Vagina (tissue), 2 donors: ENCODE measurements around the gene TBCD.

ENCODE experiments used
- CTCF ChIP-seq, 3 experiments: fragments of 450-650 bp in 2 of 3; fragments of 200-600 bp in 1 of 3; sonication (generic) in 1 of 3; IDR thresholded peaks; one replicate each; pipeline ENCODE4 v1.5.1; 2017 to 2019; ENCODE audit warnings: antibody characterized with exemption in 3 of 3, mild to moderate bottlenecking in 2 of 3, moderate library complexity in 2 of 3
- POLR2AphosphoS5 ChIP-seq, 2 donors: sonication (generic); formaldehyde crosslinking; IDR thresholded peaks; one replicate each; pipeline ENCODE4 v1.9.0; 2017; ENCODE audit warnings: antibody characterized with exemption in 2 of 2, mild to moderate bottlenecking in 2 of 2, low read depth in 1 of 2; ENCODE audit not compliant: insufficient read depth in 1 of 2

GRCh38 chr17:82709024-82709675 is 42.7 kb upstream of the TBCD start:
- TF ChIP-seq CTCF (IDR thresholded peaks at IDR 0.05) (no peak), POLR2AphosphoS5 (IDR thresholded peaks at IDR 0.05; ENCODE audit: insufficient read depth in 1 of 2, low read depth in 1 of 2) (no peak)
